NK-92 (cell line): ENCODE results near the gene PHF21A.
"Not testable (repeated sequence)": the region's sequence is repeated elsewhere in the genome, so short reads cannot be mapped to it uniquely, and the experiment has no call there.

Experiments
- DNase-seq: peaks from one replicate; lab custom pipeline; 2025; ENCODE audit not compliant: unreplicated experiment; lab: John Stamatoyannopoulos, UW

The PHF21A gene

DNA sequence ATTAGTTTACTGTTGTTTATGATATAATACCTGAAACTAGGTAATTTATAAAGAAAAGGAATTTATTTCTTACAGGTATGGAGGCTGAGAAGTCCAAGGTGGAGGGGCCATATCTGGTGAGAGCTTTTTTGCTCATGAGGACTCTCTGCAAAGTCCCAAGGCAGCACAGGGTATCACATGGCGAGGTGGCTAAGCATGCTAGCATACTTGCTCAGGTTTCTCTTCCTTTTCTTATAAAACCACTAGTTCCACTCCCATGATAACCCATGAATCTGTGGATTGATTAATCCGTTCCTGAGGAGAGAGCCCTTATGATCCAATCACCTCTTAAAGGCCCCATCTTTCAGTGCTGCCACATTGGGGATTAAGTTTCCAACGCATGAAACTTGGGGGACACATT lies 82.7 kb downstream of the PHF21A start:
- DNase-seq = no peak

DNA sequence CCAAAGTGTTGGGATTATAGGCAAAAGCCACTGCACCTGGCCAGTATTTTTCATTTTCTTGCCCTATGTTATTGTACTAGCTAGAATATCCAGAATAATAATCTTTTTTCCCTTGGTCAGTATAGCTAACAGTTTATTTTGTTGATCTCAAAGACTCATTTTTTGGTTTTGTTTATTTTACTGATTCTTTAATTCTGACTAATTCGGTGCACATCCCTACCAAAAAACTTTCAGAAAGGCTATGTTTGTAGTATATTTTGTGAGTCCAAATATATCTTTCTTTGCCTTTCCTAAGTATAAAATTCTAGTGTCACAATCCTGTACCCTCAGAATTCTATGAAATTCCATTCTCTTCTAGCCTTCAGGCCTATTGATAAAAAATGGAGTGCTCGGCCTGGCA lies 84.3 kb downstream of the PHF21A start:
- DNase-seq = no peak

DNA sequence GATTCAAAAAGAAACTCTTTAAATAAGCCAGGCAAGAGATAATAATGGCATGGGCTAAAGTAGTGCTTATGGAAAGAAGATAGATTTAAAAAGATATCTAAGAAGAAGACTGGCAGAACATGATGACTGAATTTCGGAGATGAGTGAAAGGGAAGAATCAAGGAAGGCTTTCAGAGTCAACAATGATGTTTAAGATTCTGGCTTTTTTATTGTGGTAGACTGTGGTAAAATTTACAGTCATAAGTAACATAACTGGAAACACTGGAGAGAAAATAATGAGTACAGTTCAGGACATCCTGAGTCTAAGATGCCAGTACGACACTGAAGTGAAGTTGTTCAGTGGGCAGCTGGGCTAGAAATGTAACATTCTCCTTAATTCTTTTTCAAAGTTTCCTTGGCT lies 85.2 kb downstream of the PHF21A start:
- no peak for DNase-seq

DNA sequence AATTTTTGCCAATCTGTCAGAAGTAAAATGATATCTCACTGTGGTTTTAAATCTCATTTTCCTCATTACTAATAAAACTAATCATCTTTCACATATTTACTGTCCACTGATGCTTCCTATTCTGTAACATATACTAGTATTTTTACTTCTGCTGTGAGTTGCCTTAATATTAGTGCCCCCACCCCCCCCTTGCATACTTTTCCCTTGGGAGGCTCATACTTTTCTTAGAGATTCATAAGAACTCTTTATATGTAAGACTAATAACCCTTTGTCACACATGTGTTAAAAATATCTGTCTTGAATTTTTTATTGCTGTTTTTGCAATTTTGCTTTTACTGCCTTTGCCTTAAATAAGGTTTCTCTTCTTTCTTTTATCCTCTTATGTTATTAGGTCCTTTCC lies 87.2 kb downstream of the PHF21A start:
- DNase-seq = no peak

DNA sequence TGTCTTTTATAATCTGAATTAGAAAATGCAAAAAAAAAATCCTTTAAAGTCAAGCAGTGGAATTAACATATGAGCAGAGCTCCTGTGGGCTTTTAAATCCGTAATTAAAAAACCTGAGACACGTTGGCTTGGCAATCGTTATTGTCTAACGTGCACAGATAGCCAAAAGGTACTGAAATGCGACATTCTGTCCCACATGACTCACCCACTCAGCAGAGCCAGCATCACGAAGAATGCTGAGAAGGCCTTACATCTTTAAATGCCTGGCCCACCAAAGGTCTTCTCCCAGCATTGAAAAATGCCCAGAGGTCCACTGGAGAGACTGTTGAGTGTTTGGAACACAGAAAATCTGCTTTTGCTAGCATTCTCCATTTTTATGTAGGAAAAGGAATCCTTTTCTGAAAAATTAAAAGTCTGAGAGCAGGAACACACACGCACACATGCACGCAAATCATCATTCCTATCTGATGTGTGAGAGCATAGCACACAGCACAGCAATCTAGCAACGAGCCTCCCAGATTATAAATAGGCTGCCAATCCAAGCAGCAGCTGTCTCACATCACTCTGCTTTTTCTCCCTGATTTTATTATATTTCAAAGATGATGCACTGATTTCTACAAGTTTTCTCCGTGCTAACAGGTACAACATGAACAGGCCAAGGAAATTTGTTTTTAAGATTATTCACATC lies 94.5 kb downstream of the PHF21A start:
- DNase-seq = no peak

DNA sequence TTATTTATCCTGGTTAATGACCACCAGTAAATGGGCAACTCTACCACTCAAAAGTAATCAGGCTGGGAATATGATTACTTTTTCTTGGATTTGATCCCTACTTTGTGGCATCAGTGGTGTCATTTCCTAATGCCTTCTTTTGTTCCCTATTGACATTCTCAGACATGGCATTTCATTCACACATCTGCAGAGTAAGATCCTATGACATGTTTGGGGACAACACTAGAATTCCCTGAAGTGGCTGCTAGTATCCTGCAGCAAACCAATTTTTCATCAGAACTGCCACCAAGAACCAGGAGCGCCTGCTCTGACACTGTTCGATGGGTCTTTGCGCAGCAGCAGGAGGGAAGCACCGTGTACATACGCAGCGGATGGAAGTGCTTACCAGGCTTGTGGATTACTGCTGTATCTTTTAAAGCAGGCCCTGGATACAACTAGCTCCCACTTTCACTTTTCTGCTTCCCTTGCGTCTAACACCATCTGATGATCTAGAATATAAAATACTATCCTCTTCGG lies 101.1 kb downstream of the PHF21A start:
- no peak for DNase-seq

DNA sequence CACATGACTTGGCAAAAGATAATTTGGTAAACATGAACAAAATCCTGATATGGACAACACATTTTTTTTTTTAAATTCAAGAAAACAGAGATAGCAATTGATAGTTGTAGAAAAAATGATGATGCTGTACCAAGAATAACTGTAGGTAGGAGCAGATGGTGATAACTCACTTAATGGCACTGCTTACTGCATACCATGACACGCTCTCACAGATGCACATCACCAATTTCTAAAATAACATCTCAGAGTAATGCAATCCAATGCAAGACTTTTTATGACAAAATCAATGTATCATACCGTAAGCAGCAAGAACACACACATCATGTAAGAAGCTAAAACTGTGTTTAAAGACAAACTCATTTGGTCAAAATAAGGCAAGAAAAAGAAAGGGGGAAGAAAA lies 102.6 kb downstream of the PHF21A start:
- DNase-seq = no peak

DNA sequence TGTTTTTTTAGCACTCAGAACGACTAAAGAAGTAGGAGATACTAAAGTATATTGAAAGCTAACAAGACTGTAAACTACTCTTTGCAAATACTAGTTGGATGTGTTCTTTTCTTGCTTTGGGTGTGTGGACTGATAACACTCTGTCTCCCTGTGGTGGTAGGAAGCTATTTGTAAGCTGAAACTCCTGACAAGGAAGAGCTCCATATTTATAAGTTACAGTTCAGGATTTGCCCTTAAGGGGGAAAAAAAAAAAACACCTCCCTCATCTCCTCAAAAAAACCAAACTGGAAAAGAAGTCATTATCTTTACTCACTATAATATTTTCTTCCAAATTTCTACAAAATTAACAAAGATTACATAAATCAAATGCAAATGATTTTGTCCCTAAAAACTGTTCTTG lies 103.9 kb downstream of the PHF21A start:
- DNase-seq = no peak

DNA sequence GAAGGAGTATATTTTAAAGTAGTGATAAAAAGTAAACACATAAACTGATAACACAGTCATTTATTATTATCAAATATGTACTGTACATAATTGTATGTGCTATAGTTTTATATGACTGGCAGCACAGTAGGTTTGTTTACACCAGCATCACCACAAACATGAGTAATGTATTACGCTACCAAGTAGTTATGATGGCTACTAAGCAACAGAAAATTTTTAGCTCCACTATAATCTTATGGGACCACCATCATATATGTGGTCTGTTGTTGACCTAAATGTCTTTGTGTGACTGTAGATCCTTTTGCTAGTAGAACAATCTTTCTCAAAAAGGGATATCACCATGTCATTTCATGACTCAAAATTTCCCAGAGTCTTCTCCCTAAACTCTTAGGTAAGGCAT lies 105.3 kb downstream of the PHF21A start:
- DNase-seq = no peak

DNA sequence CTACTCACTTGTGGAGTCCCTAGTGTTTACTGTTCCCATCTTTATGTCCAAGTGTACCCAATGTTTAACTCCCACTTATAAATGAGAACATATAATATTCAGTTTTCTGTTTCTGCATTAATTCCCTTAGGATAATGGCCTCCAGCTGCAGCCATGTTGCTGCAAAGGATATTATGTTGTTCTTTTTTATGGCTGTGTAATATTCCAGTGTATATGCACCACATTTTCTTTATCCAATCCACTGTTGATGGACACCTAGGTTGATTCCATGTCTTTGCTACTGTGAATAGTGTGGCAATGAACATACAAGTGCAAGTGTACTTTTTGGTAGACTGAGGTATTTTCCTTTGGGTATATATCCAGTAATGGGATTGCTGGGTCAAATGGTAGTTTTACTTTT lies 107.1 kb downstream of the PHF21A start:
- DNase-seq = not testable (repeated sequence)

DNA sequence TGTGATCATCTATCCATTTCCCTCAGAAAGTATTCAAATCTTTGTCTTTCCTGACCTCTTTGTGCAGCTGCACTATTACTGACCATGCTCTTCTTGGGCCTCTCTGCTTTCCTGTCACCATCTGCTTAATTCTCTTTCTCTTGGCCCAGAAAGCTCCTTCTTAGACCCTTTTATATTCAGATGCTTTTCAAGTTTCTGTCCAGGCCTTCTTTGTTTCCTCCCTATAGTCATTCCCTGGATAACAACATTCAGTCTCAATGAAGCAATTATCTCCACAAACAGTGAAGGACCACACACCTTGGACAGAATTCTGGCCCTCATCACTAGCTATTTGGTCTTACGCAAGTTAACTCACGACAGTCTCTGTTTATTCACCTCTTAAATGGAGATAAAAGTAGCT lies 109.1 kb downstream of the PHF21A start:
- DNase-seq = no peak

DNA sequence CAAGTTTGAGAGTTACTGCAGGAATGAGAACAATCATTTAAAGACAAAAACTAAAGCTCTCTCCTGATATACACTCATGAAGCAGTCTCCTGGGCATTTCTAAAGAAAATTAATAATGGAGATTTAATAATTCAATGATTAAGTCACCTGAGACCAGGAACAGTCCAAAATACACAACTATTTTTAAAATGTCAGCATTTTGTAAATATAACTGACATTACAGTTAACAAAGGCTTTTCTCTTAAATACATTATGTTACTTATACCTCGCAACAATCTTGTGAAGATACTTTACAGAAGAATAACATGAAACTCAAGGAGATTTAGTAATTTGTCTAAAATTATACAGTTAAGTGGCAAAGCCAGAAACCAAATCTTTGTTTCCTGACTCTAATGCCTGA lies 111.2 kb downstream of the PHF21A start:
- DNase-seq = no peak

DNA sequence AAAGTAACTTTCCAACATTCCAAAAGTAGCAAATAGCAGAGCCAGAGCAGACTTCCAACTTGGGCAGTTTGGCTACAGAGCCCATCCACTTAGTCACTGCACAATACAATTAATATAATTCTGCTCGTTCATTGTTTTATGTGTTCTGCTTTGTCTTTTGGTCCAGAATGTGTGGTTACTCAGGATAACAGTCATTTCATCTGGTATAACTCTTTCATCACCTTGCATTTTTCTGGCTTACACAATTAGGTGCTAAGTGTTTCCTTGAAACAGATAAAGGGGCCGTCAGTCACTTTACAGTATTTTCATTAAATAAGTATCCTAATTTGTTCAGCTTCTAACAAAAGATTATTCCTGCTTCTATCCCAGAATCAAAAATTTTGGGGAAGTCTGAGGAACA lies 111.6 kb downstream of the PHF21A start:
- no peak for DNase-seq

DNA sequence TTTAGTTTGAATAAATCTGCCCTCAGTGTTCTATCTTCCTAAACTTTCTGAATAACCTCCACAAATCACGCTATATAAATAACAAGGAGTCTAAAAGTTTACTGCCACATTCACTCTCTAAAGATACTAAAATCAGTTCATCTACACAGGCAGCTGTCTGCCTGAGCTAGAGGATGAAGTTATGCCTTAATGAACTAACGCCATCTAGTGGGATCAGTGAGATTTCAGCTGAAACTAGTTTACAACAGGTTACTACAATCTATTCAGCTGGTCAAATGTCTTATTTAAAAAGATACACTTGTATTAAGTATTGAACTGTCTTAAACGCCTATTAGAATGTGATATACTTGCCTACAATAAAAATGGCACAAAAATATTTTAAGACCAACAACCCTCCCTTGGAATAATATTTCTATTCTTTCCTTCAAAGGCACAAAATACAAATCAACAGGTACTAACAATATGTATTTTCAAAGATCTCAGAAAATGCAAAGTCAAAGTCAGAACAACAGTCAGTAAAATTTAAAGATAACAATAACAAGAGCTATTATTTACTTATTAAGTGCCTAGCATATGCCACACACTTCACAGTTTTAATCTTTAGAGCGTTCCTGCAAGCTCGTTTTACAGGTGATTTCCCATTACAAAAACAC lies 114.7 kb downstream of the PHF21A start:
- no peak for DNase-seq

DNA sequence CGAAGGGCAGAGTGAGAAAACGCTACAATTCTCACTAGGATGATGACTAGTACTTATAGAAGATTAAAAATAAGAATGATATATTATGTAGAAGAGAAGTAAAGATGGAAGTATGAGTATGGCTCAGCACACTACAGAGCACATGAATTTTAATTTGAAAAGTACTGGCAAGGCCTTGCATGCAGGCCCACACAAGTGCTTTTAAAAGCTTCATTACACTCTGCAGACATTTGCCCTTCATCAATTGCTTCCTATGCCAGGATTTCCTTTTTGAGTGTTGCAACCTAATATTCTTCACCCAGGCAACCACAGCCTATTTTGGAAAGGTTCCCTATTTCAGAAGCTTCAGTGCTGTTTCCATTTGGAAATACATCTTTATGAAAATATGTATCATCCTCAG lies 117.7 kb downstream of the PHF21A start:
- DNase-seq = no peak

DNA sequence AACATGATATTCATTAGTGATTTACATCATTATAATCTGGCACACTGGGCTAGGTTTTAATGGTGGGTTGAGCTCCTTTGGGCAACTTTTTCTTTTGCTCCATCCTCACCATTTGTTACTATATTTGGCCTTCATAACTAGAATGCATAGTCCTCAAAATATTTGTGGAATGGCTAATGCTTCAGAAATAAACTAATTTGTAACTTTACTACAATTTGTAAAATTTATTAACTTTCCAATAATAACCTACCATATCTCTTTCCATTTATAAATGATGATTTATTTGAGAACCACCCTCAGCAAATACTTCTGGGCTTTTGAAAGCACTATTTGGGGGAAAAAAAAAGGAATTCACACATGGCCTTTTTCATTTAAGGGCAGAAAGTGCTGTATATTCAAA lies 119.1 kb downstream of the PHF21A start:
- DNase-seq = no peak

DNA sequence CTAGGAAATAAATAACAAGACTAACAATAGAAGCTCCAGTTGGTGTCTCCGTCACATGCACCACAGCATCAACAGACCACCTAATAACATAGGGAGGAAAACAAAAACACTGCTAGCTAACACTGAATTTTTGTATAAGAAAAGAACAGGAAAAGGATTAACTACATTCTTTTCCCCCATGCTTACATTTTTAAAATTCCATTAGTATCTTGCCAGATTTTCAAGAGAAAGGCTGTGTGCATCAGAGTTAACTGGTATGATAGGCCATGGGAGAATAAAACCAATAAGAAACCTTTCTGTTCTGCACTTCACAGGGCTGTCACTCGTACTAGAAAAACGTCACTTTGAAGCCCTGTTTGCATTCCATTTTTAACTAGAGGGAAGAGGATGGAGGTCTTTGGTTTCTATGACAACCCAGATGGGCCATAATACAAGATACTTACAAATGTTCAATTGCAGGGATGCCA lies 119.8 kb downstream of the PHF21A start:
- no peak for DNase-seq

DNA sequence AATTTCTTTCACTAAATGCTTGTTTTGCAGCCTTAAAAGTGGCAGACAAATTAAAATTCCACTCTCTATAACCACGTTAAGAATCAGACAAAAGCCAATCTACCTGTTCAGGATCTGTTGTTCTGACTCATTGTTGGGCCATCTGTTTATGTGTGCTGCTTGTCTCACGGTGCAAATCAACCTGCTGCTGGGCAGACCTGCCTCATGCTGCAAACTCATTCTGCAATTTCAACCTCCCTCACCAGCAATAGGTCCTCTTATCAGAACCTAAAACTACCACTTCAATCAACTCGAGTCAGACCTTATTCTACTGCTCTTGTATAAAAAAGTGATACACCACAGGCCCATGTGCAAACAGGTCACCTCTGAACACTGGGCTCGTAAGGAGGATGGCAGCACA lies 123.7 kb downstream of the PHF21A start:
- no peak for DNase-seq

DNA sequence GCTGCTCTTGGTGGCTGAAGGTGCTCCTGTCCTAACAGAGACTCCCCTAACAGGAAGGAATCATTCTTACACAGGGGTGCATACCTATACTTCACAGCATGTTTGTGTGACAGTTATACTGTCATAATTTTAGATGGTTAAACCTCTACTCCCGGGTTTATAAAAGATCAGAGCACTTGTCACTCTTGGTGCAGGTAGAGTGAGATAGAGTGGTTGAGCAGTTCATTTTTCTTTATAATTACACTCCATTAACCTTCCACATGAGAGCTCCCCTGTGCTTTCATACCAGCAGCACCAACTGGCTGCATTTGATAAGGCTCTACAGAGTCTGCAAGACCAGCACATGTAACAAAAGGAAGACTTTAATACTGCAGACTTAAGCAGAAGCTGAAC lies 125.9 kb downstream of the PHF21A start:
- no peak for DNase-seq

DNA sequence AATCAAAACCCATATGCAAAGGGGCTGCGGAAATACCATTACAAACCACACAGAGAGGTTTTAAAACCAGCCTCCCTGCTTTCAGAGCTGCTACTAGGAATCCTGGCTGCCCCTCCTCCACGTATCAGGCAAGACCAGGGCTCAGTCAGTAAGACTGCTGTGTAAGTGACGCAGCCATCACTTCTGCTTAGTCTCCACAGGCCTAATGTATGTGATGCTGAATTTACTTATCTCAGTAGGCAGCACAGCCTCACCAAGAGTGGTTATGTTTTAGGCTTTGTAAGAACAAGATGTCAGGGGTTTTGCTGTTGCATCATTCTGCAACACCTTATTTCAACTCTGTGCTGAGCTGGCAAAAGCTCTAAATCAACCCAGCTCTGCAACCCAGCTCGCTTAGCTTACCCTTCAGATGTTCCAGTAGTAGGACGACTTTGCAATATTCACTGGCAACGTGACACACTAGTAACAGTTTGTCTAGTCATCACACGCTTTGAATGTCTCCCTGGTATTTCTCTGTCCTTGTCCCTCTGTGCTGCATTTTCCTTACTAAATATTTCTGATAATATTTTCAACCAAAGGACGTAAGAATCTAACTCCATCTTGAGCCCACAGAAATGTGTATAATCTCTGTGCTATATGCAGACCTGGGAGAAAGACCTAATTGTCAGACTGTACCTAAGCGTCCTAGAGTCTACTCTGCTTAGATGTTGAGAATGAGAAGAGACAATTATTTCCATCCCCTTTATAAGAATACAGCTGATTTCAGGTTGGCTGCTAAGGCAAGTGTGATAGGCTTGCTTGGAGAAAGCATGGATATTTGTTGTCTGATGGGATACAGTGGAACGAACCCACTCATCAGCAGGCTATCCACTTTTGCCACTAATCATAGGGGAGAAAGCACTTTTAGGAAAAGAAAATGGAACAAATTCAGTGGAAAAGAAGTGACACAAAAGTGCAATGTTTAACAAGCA lies 126.6 kb downstream of the PHF21A start:
- DNase-seq = no peak

DNA sequence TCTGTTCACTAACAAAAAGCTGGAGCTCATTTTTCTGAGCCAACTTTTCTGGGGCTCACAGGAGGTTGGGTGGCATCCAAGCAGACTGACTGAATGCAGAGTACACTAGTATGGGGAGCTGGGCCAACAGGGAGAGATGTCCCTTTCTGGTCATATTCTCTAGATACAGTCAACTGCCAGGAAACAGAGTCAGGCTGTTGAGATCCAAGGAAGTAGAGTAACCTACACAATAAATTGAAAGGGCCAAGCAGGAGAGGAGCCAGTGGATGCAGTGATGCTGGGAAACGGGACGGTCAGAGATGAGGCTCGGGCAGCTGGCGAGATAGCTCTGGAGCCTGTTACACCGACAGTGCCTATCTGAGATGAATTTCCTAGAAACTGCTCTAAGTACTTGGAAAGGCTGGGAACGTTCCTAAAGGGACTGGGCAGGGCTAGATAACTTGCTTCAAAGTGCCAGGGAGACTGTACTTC lies 127.7 kb downstream of the PHF21A start:
- no peak for DNase-seq
